ENCODE measurements around the gene TRIM65. TPM values are rescaled to one million over a fixed set of nuclear protein-coding genes. Genes with fewer than 3 reads are reported as not detected.

Gene TRIM65
- total and polyA plus RNA-seq, 2 of the 13 experiments (the other 11 are each of a cell fraction or from before 2014, with no cell fraction given), result 10.3 to 22.4 TPM

DNA sequence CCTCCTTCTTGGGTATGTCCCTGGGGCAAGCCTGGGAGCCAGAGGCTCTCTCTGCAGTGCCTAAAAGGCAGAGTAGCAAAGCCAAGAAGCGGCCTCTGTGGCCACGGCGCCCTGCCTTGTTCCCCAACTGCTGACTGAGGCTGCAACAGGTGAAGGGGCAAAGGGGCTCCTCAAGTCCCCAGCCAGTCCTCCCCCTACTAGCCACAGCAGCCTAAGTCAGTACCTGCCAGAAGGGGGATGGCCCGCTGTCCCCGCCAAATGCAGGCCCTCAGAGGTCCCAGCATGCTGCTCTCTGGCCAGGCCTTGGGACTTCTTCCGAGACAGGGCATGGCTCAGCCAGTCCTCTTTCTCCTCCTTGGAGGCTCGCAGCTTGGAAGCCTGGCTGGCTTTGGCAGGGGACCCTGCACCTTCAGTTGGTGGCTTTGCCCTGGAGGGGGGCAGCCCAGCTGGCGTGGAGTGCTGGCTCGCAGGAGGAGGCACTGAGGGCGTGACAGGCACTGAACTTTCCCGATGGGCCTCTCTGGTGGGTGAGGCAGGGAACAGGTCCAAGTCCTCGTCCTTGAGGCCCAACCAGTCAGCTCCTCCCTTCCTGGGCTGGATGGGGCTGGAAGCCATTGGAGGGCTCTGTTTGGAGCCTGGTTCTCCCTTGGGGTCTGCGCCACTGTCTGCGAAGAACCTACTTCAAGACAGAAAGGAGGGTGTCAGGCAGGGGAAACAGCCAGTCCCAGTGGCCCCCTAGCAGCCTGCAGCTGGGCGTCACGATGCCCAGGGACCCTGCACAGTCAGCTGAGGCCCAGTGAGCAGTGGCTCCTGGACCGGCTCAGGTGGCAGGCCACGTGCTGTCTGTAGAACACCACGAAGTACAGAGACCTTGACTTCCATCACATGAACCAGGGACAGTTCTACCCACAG, 26.5 kb upstream of the TRIM65 start (continued):
- TF ChIP-seq TFDP1 (CRISPR knock-in tag; IDR thresholded peaks at IDR 0.05; ENCODE audit: borderline replicate concordance) (peak; percentile 23; the same call in 1 of the 2 replicates), REL (CRISPR knock-in tag; conservative IDR thresholded peaks at IDR 0.05) (no peak), ZSCAN22 (CRISPR knock-in tag; IDR thresholded peaks at IDR 0.05) (peak; percentile 82; the same call in 1 of the 2 replicates), HOXA5 (CRISPR knock-in tag; IDR thresholded peaks at IDR 0.05) (peak; percentile 32; the same call in 1 of the 2 replicates), ZFP90 (CRISPR knock-in tag; IDR thresholded peaks at IDR 0.05; ENCODE audit: borderline replicate concordance) (0 out of 2 replicates have a peak, but pooled peaks have one; percentile 64), PREB (CRISPR knock-in tag; IDR thresholded peaks at IDR 0.05) (0 out of 2 replicates have a peak, but pooled peaks have one; percentile 39), ZNF251 (CRISPR knock-in tag; IDR thresholded peaks at IDR 0.05) (0 out of 2 replicates have a peak, but pooled peaks have one; percentile 41), ZNF329 (CRISPR knock-in tag; IDR thresholded peaks at IDR 0.05; ENCODE audit: low read depth) (no peak), TOPORS (CRISPR knock-in tag; IDR thresholded peaks at IDR 0.05) (0 out of 2 replicates have a peak, but pooled peaks have one; percentile 38), PRMT3 (CRISPR knock-in tag; IDR thresholded peaks at IDR 0.05; ENCODE audit: borderline replicate concordance, low read depth) (no peak), ZNF724P (CRISPR knock-in tag; IDR thresholded peaks at IDR 0.05; ENCODE audit: borderline replicate concordance) (0 out of 2 replicates have a peak, but pooled peaks have one; percentile 49), SOX6 (IDR thresholded peaks at IDR 0.05) (no peak), SOX6 (CRISPR knock-in tag; IDR thresholded peaks at IDR 0.05) (0 out of 2 replicates have a peak, but pooled peaks have one; percentile 32), FOXP1 (IDR thresholded peaks at IDR 0.05) (no peak), FOXP1 (CRISPR knock-in tag; IDR thresholded peaks at IDR 0.05) (no peak), PRDM10 (CRISPR knock-in tag; IDR thresholded peaks at IDR 0.05; ENCODE audit: low read depth) (no peak), ZNF335 (CRISPR knock-in tag; IDR thresholded peaks at IDR 0.05) (0 out of 2 replicates have a peak, but pooled peaks have one; percentile 52), PAXIP1 (CRISPR knock-in tag; conservative IDR thresholded peaks at IDR 0.05) (peak; percentile 58)

Data from HepG2 (cell line).